ENCODE results near the gene IL1RL1.

IL1RL1 gene

GRCh38 chr2:102290594-102290993 is 20.8 kb upstream of the IL1RL1 start:
- DNase-seq = no peak
- in situ Hi-C loops (cut with MboI; ENCODE audit: low pct_unique_long_range_greater_than_20kb, low sequenced_read_pairs) = no loop called here

- in situ Hi-C loops (cut with MboI; ENCODE audit: low pct_unique_long_range_greater_than_20kb, low sequenced_read_pairs) = no loop called here
- peak; percentile 85 for DNase-seq
Measured at GRCh38 chr2:102291319-102292075, 19.9 kb upstream of the IL1RL1 start.

- in situ Hi-C loops (cut with MboI; ENCODE audit: low pct_unique_long_range_greater_than_20kb, low sequenced_read_pairs) = no loop called here
- no peak for DNase-seq
Measured at GRCh38 chr2:102294802-102295489, 16.4 kb upstream of the IL1RL1 start.

GRCh38 chr2:102295566-102295965 is 15.8 kb upstream of the IL1RL1 start:
- DNase-seq = no peak
- in situ Hi-C loops (cut with MboI; ENCODE audit: low pct_unique_long_range_greater_than_20kb, low sequenced_read_pairs) = no loop called here

- no peak for DNase-seq
- in situ Hi-C loops (cut with MboI; ENCODE audit: low pct_unique_long_range_greater_than_20kb, low sequenced_read_pairs) = no loop called here
Measured at GRCh38 chr2:102296449-102296848, 14.9 kb upstream of the IL1RL1 start.

- DNase-seq = no peak
- in situ Hi-C loops (cut with MboI; ENCODE audit: low pct_unique_long_range_greater_than_20kb, low sequenced_read_pairs) = no loop called here
Measured at GRCh38 chr2:102297891-102298290, 13.5 kb upstream of the IL1RL1 start.

GRCh38 chr2:102301867-102302362 is 9.4 kb upstream of the IL1RL1 start:
- in situ Hi-C loops (cut with MboI; ENCODE audit: low pct_unique_long_range_greater_than_20kb, low sequenced_read_pairs) = no loop called here
- peak; percentile 81 for DNase-seq

- no peak for DNase-seq
- in situ Hi-C loops (cut with MboI; ENCODE audit: low pct_unique_long_range_greater_than_20kb, low sequenced_read_pairs) = no loop called here
Measured at GRCh38 chr2:102302458-102302857, 8.9 kb upstream of the IL1RL1 start.

GRCh38 chr2:102303589-102303988 is 7.8 kb upstream of the IL1RL1 start:
- no peak for DNase-seq
- in situ Hi-C loops (cut with MboI; ENCODE audit: low pct_unique_long_range_greater_than_20kb, low sequenced_read_pairs) = no loop called here

- in situ Hi-C loops (cut with MboI; ENCODE audit: low pct_unique_long_range_greater_than_20kb, low sequenced_read_pairs) = no loop called here
- no peak for DNase-seq
Measured at GRCh38 chr2:102304268-102304667, 7.1 kb upstream of the IL1RL1 start.

- in situ Hi-C loops (cut with MboI; ENCODE audit: low pct_unique_long_range_greater_than_20kb, low sequenced_read_pairs) = no loop called here
- DNase-seq = peak; percentile 43
Measured at GRCh38 chr2:102304711-102305611, 6.4 kb upstream of the IL1RL1 start.

- no peak for DNase-seq
Measured at GRCh38 chr2:102306125-102306524, 5.2 kb upstream of the IL1RL1 start.

GRCh38 chr2:102313025-102313424 is 1.7 kb downstream of the IL1RL1 start:
- in situ Hi-C loops (cut with MboI; ENCODE audit: low pct_unique_long_range_greater_than_20kb, low sequenced_read_pairs) = no loop called here
- DNase-seq = no peak

More at GRCh38 chr2:102306125-102306524, 5.2 kb upstream of the IL1RL1 start:
- in situ Hi-C loops (cut with MboI; ENCODE audit: low pct_unique_long_range_greater_than_20kb, low sequenced_read_pairs) = no loop called here

GRCh38 chr2:102313471-102313870 is 2.1 kb downstream of the IL1RL1 start:
- DNase-seq = no peak
- in situ Hi-C loops (cut with MboI; ENCODE audit: low pct_unique_long_range_greater_than_20kb, low sequenced_read_pairs) = no loop called here

GRCh38 chr2:102313950-102314349 is 2.6 kb downstream of the IL1RL1 start:
- in situ Hi-C loops (cut with MboI; ENCODE audit: low pct_unique_long_range_greater_than_20kb, low sequenced_read_pairs) = no loop called here
- no peak for DNase-seq

GRCh38 chr2:102315921-102316320 is 4.6 kb downstream of the IL1RL1 start:
- in situ Hi-C loops (cut with MboI; ENCODE audit: low pct_unique_long_range_greater_than_20kb, low sequenced_read_pairs) = no loop called here
- no peak for DNase-seq

- no peak for DNase-seq
- in situ Hi-C loops (cut with MboI; ENCODE audit: low pct_unique_long_range_greater_than_20kb, low sequenced_read_pairs) = no loop called here
Measured at GRCh38 chr2:102317715-102318114, 6.4 kb downstream of the IL1RL1 start.

- in situ Hi-C loops (cut with MboI; ENCODE audit: low pct_unique_long_range_greater_than_20kb, low sequenced_read_pairs) = no loop called here
- no peak for DNase-seq
Measured at GRCh38 chr2:102318437-102318836, 7.1 kb downstream of the IL1RL1 start.

GRCh38 chr2:102321941-102322719 is 10.8 kb downstream of the IL1RL1 start:
- in situ Hi-C loops (cut with MboI; ENCODE audit: low pct_unique_long_range_greater_than_20kb, low sequenced_read_pairs) = no loop called here
- DNase-seq = no peak
